Mesothelial cell of epicardium (in vitro differentiated cells): ENCODE results near the gene PP2D1. TPM values are rescaled to one million over a fixed set of nuclear protein-coding genes. Genes with fewer than 3 reads are reported as not detected.
"Not testable (repeated sequence)": the region's sequence is repeated elsewhere in the genome, so short reads cannot be mapped to it uniquely, and the experiment has no call there.

Source experiments
- DNase-seq, 2 experiments: peaks; one replicate each; pipeline ENCODE4 v3.0.0; 2021; ENCODE audit warnings: low spot score in 2 of 2; ENCODE audit not compliant: unreplicated experiment in 2 of 2
- H3K27ac Mint-ChIP-seq: 2 replicates; pipeline ENCODE4 v1.8.0; 2021; ENCODE audit warnings: mixed read lengths
- H3K27me3 Mint-ChIP-seq: 2 replicates; pipeline ENCODE4 v1.8.0; 2021; ENCODE audit warnings: low read depth, mixed read lengths
- H3K36me3 Mint-ChIP-seq: 2 replicates; pipeline ENCODE4 v1.8.0; 2021; ENCODE audit warnings: mixed read lengths
- H3K4me1 Mint-ChIP-seq: 2 replicates; pipeline ENCODE4 v1.8.0; 2021; ENCODE audit warnings: mixed read lengths
- H3K4me3 Mint-ChIP-seq: 2 replicates; pipeline ENCODE4 v1.8.0; 2021; ENCODE audit warnings: mild to moderate bottlenecking, moderate library complexity, mixed read lengths
- H3K9me3 Mint-ChIP-seq: 2 replicates; pipeline ENCODE4 v1.8.0; 2021; ENCODE audit warnings: mixed read lengths
- CTCF ChIP-seq: fragments of 200-600 bp; sonication (generic); IDR thresholded peaks from one replicate; pipeline ENCODE4 v1.5.0; 2021; ENCODE audit warnings: antibody characterized with exemption; ENCODE audit not compliant: unreplicated experiment
- total RNA-seq: library from RNA; stranded (reverse); gene quantifications from 3 replicates; pipeline ENCODE4 v1.2.1, GENCODE V29; 2021

PP2D1 gene
- total RNA-seq, 1 donor from 2014 or later, result not detected

DNA sequence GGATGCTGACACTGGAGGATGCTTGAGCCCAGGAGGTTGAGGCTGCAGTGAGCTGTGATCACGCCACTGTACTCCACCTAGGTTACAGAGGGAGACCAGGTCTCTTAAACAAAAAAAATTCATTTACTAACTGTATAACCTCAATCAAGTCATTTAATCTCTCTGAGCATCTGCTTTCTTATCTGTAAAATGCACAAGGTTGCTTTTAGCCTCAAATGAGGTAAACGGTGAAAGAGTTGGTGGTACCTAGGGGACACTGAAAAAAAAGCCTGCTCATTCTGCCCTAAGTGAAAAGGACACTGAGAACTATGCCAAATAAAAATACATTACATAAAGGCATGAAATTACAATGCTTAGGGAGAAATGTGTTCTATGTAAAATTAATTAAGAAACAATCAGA, 3.4 kb downstream of the PP2D1 start:
- Mint-ChIP-seq H3K27me3 (no peaks in the 10 kb centered on the region), H3K9me3 (no peaks in the 10 kb centered on the region), H3K4me1 (no peaks in the 10 kb centered on the region), H3K36me3 (no peaks in the 10 kb centered on the region), H3K27ac (no peak overlapping the region), H3K4me3 (no peak overlapping the region)
- no peak for TF ChIP-seq CTCF
- DNase-seq, result no peak

- H3K4me1 Mint-ChIP-seq, result no peaks in the 10 kb centered on the region
- no peaks in the 10 kb centered on the region for H3K9me3 Mint-ChIP-seq
- no peak overlapping the region for H3K4me3 Mint-ChIP-seq
- H3K27me3 Mint-ChIP-seq, result no peaks in the 10 kb centered on the region
- no peak for DNase-seq
- H3K36me3 Mint-ChIP-seq, result no peaks in the 10 kb centered on the region
- H3K27ac Mint-ChIP-seq, result no peak overlapping the region
- no peak for TF ChIP-seq CTCF
These were observed 4.1 kb downstream of the PP2D1 start for GRCh38 chr3:20007960-20008359.

DNA sequence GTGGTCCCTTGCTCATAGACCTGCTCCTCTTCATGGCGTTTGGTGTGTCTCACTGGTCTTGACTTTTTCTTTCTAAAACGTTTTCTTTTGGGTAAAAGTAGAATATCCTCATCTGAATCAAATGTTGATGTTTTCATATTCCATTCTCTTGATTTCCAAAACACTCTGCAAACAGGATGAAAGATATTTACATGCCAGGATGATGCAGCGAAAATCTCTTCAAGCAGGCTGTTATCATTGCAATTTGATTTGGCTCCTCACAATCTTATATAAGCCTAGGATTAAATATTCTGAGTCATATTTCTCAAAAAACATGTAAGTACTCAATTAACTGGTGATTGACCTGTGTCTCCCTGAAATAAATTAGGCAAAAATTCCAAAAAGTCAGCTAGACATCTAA, 10.1 kb downstream of the PP2D1 start:
- no peak overlapping the region for H3K27ac Mint-ChIP-seq
- no peaks in the 10 kb centered on the region for H3K27me3 Mint-ChIP-seq
- TF ChIP-seq CTCF, result no peak
- peaks cover 8% of the 10 kb centered on the region for H3K9me3 Mint-ChIP-seq
- no peaks in the 10 kb centered on the region for H3K36me3 Mint-ChIP-seq
- H3K4me3 Mint-ChIP-seq, result no peak overlapping the region
- DNase-seq, result no peak
- H3K4me1 Mint-ChIP-seq, result no peaks in the 10 kb centered on the region

DNA sequence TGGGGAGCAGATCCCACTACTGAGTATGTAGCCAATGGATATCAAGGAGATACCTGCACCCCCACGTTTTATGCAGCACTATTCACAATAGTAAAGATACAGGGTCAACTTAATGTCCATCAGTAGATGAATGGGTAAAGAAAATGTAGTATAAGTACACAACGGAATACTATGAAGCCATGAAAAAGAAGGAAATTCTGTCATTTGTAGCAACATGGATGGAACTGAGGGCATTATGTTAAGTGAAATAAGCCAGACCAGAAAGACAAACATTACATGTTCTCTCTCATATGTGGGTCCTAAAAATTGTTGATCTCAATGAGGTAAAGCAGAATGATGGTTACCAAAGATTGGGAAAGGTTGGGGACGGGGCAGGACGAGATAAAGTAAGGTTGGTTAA, 14.6 kb downstream of the PP2D1 start:
- Mint-ChIP-seq H3K36me3 (no peaks in the 10 kb centered on the region), H3K27ac (no peak overlapping the region), H3K4me1 (no peaks in the 10 kb centered on the region), H3K27me3 (no peaks in the 10 kb centered on the region), H3K9me3 (peaks cover 20% of the 10 kb centered on the region), H3K4me3 (no peak overlapping the region)
- DNase-seq, result no peak
- no peak for TF ChIP-seq CTCF

GRCh38 chr3:19994796-19995195, 17.3 kb downstream of the PP2D1 start:
- H3K9me3 Mint-ChIP-seq, result peaks cover 20% of the 10 kb centered on the region
- H3K36me3 Mint-ChIP-seq, result no peaks in the 10 kb centered on the region
- no peaks in the 10 kb centered on the region for H3K4me1 Mint-ChIP-seq

GRCh38 chr3:19988904-19989303, 23.2 kb downstream of the PP2D1 start:
- H3K4me3 Mint-ChIP-seq, H3K27ac Mint-ChIP-seq, H3K9me3 Mint-ChIP-seq, DNase-seq, H3K4me1 Mint-ChIP-seq, H3K27me3 Mint-ChIP-seq: not testable (repeated sequence)
- peaks cover 27% of the 10 kb centered on the region for H3K36me3 Mint-ChIP-seq

More at GRCh38 chr3:19994796-19995195, 17.3 kb downstream of the PP2D1 start:
- H3K27ac Mint-ChIP-seq, result no peak overlapping the region
- no peak overlapping the region for H3K4me3 Mint-ChIP-seq
- no peak for DNase-seq
- H3K27me3 Mint-ChIP-seq, result no peaks in the 10 kb centered on the region
- TF ChIP-seq CTCF, result no peak
